A673 (cell line): ENCODE data around the gene POM121C. TPM values are rescaled to one million over a fixed set of nuclear protein-coding genes. Genes with fewer than 3 reads are reported as not detected.
"Not testable (repeated sequence)": the region's sequence is repeated elsewhere in the genome, so short reads cannot be mapped to it uniquely, and the experiment has no call there.

ENCODE experiments used
- BruUV-seq: library from RNA; stranded (reverse); fragments of 400-500 nt; replicated peaks from 2 replicates; lab custom pipeline; 2021; lab: Mats Ljungman, UMichigan
- CTCF ChIA-PET: fragments of 300-600 bp; sonication (Branson Sonifier 250); formaldehyde crosslinking; loops from one replicate; lab custom pipeline; 2022; ENCODE audit warnings: antibody characterized with exemption; lab: Charles Lee
- POLR2A ChIA-PET: fragments of 300-600 bp; sonication (Branson Sonifier 250); formaldehyde crosslinking; loops from one replicate; lab custom pipeline; 2022; ENCODE audit warnings: antibody characterized with exemption; ENCODE audit not compliant: low non-redundant PET; lab: Charles Lee
- DNase-seq: peaks from one replicate; pipeline ENCODE4 v3.0.0-alpha.2; 2015; ENCODE audit warnings: low spot score
- H3K27ac ChIP-seq: fragments of 200-600 bp; sonication (generic); 2 replicates; pipeline ENCODE4 v1.5.1; 2016; ENCODE audit warnings: mixed run types, low read depth, mild to moderate bottlenecking, mixed read lengths, antibody characterized with exemption, low read length; ENCODE audit not compliant: poor library complexity, severe bottlenecking
- H3K27me3 ChIP-seq: fragments of 200-600 bp; sonication (generic); replicated peaks from 2 replicates; pipeline ENCODE4 v1.6.1; 2017; ENCODE audit warnings: mixed run types, low read depth, mild to moderate bottlenecking, mixed read lengths, antibody characterized with exemption, low read length; ENCODE audit not compliant: insufficient read depth, poor library complexity
- H3K36me3 ChIP-seq: fragments of 200-600 bp; sonication (generic); 2 replicates; pipeline ENCODE4 v1.6.1; 2016; ENCODE audit warnings: mixed run types, mild to moderate bottlenecking, mixed read lengths, antibody characterized with exemption, low read length; ENCODE audit not compliant: insufficient read depth, poor library complexity, severe bottlenecking
- H3K4me1 ChIP-seq: fragments of 200-600 bp; sonication (generic); 2 replicates; pipeline ENCODE4 v1.6.1; 2017; ENCODE audit warnings: mixed run types, mild to moderate bottlenecking, mixed read lengths, antibody characterized with exemption, low read length; ENCODE audit not compliant: insufficient read depth, poor library complexity, severe bottlenecking
- H3K4me3 ChIP-seq: fragments of 200-600 bp; sonication (generic); 2 replicates; pipeline ENCODE4 v1.5.1; 2016; ENCODE audit warnings: low read depth, mixed run types, mild to moderate bottlenecking, mixed read lengths, low read length; ENCODE audit not compliant: poor library complexity, severe bottlenecking
- H3K9me3 ChIP-seq: fragments of 200-600 bp; sonication (generic); 2 replicates; pipeline ENCODE4 v1.6.1; 2016; ENCODE audit warnings: mixed run types, low read depth, mild to moderate bottlenecking, mixed read lengths, antibody characterized with exemption, low read length; ENCODE audit not compliant: poor library complexity, severe bottlenecking
- CTCF ChIP-seq: fragments of 300-800, 200-600 bp; sonication (generic); conservative IDR thresholded peaks from 2 replicates; pipeline ENCODE4 v1.5.1; 2017; ENCODE audit warnings: low read depth, mild to moderate bottlenecking, antibody characterized with exemption, low read length, moderate library complexity, mixed read lengths
- intact Hi-C: fragments of 100-400 bp; cut with micrococcal nuclease; formaldehyde crosslinking; loops from one replicate; pipeline ENCODE4 v1.10.0; 2022; ENCODE audit not compliant: unreplicated experiment
- total RNA-seq: library from RNA; stranded (reverse); gene quantifications from 2 replicates; pipeline ENCODE4 v1.2.3, GENCODE V29; 2021

POM121C gene
- total RNA-seq, 1 experiment from 2014 or later = 62.1 TPM

- H3K36me3 ChIP-seq, POLR2A ChIA-PET, H3K4me1 ChIP-seq, CTCF ChIA-PET, H3K27me3 ChIP-seq, DNase-seq, BruUV-seq, H3K4me3 ChIP-seq, H3K27ac ChIP-seq, H3K9me3 ChIP-seq, intact Hi-C loops: not testable (repeated sequence)
These were observed 29.7 kb downstream of the POM121C start for GRCh38 chr7:75456403-75456802.

- H3K4me3 ChIP-seq, H3K4me1 ChIP-seq, intact Hi-C loops, CTCF ChIA-PET, H3K9me3 ChIP-seq, BruUV-seq, H3K36me3 ChIP-seq, POLR2A ChIA-PET, H3K27me3 ChIP-seq, DNase-seq, H3K27ac ChIP-seq: not testable (repeated sequence)
- peak; percentile 48 for TF ChIP-seq CTCF
These were observed 33.6 kb downstream of the POM121C start for GRCh38 chr7:75452494-75452955.

GRCh38 chr7:75449946-75450345 lies 36.2 kb downstream of the POM121C start:
- H3K4me3 ChIP-seq, BruUV-seq, DNase-seq, POLR2A ChIA-PET, H3K27ac ChIP-seq, H3K36me3 ChIP-seq, H3K27me3 ChIP-seq, H3K9me3 ChIP-seq, intact Hi-C loops, CTCF ChIA-PET, H3K4me1 ChIP-seq: not testable (repeated sequence)

GRCh38 chr7:75442465-75443111 lies 43.5 kb downstream of the POM121C start:
- BruUV-seq, intact Hi-C loops, POLR2A ChIA-PET, CTCF ChIA-PET, H3K27me3 ChIP-seq, H3K4me1 ChIP-seq, H3K9me3 ChIP-seq: not testable (repeated sequence)
- peak overlapping the region; percentile 49 for H3K4me3 ChIP-seq
- DNase-seq = peak; percentile 7
- peaks cover 26% of the 10 kb centered on the region for H3K36me3 ChIP-seq
- peak overlapping the region; percentile 42 for H3K27ac ChIP-seq

- peaks cover 30% of the 10 kb centered on the region for H3K36me3 ChIP-seq
- H3K4me3 ChIP-seq = peak overlapping the region; percentile 49
- CTCF ChIA-PET, DNase-seq, BruUV-seq, H3K4me1 ChIP-seq, intact Hi-C loops, H3K27ac ChIP-seq, POLR2A ChIA-PET, H3K9me3 ChIP-seq, H3K27me3 ChIP-seq: not testable (repeated sequence)
These were observed 44.0 kb downstream of the POM121C start for GRCh38 chr7:75442101-75442464.

GRCh38 chr7:75439000-75439399 lies 47.1 kb downstream of the POM121C start:
- H3K4me1 ChIP-seq, H3K27ac ChIP-seq, H3K4me3 ChIP-seq, H3K27me3 ChIP-seq, DNase-seq, POLR2A ChIA-PET, CTCF ChIA-PET, intact Hi-C loops, BruUV-seq, H3K9me3 ChIP-seq: not testable (repeated sequence)
- peaks cover 57% of the 10 kb centered on the region for H3K36me3 ChIP-seq

GRCh38 chr7:75423481-75423880 lies 62.6 kb downstream of the POM121C start:
- DNase-seq, H3K9me3 ChIP-seq, BruUV-seq, H3K27ac ChIP-seq, H3K4me1 ChIP-seq, POLR2A ChIA-PET, CTCF ChIA-PET, intact Hi-C loops, H3K36me3 ChIP-seq, H3K27me3 ChIP-seq, H3K4me3 ChIP-seq: not testable (repeated sequence)
